IPS-NIHi11 (cell line): Measurements from ENCODE around the gene TOB2.

Source experiments
- DNase-seq: peaks from one replicate; pipeline ENCODE4 v3.0.0; 2012; ENCODE audit warnings: mixed read lengths, low spot score

Gene TOB2

GRCh38 chr22:41446639-41447434 is at the start of gene TOB2:
Gene TOB2, minus strand, starts transcription at chr22:41446801. Its CDS starts 9,456 bp downstream, at chr22:41437345.
- peak; percentile 77 for DNase-seq

GRCh38 chr22:41491374-41492100 is 44.9 kb upstream of the TOB2 start:
- DNase-seq = no peak

GRCh38 chr22:41488596-41489385 is 42.2 kb upstream of the TOB2 start:
- DNase-seq = no peak

- no peak for DNase-seq
Measured at GRCh38 chr22:41488076-41488475, 41.5 kb upstream of the TOB2 start.

GRCh38 chr22:41487037-41487935 is 40.7 kb upstream of the TOB2 start:
- DNase-seq = no peak

- DNase-seq = no peak
Measured at GRCh38 chr22:41485033-41485432, 38.4 kb upstream of the TOB2 start.

GRCh38 chr22:41482319-41482935 is 35.8 kb upstream of the TOB2 start:
- peak; percentile 27 for DNase-seq

- DNase-seq = peak; percentile 56
Measured at GRCh38 chr22:41481925-41482318, 35.3 kb upstream of the TOB2 start.

- DNase-seq = no peak
Measured at GRCh38 chr22:41481131-41481830, 34.7 kb upstream of the TOB2 start.

- DNase-seq = no peak
Measured at GRCh38 chr22:41480397-41480735, 33.8 kb upstream of the TOB2 start.

GRCh38 chr22:41479671-41480396 is 33.2 kb upstream of the TOB2 start:
- peak; percentile 52 for DNase-seq

GRCh38 chr22:41478891-41479521 is 32.4 kb upstream of the TOB2 start:
- no peak for DNase-seq

GRCh38 chr22:41478473-41478872 is 31.9 kb upstream of the TOB2 start:
- DNase-seq = no peak

- no peak for DNase-seq
Measured at GRCh38 chr22:41474872-41475451, 28.4 kb upstream of the TOB2 start.

- no peak for DNase-seq
Measured at GRCh38 chr22:41471568-41471967, 25.0 kb upstream of the TOB2 start.

- no peak for DNase-seq
Measured at GRCh38 chr22:41470886-41471285, 24.3 kb upstream of the TOB2 start.

- no peak for DNase-seq
Measured at GRCh38 chr22:41469218-41469851, 22.7 kb upstream of the TOB2 start.

GRCh38 chr22:41468381-41469217 is 22.0 kb upstream of the TOB2 start, which contains the start of the genes ACO2 and PHF5A:
Gene ACO2, plus strand, starts transcription at chr22:41469117. Its CDS starts 30 bp downstream, at chr22:41469147.
Gene PHF5A, minus strand, starts transcription at chr22:41468692. Its CDS starts 39 bp downstream, at chr22:41468653.
- DNase-seq = peak; percentile 95
